OCI-LY3 (cell line): ENCODE results near the gene MCAM.

ENCODE experiments used
- H2AFZ ChIP-seq: fragments of 200-600, 300-600 bp; shearing (Covaris generic); 2 replicates; pipeline ENCODE4 v1.6.0; 2014; ENCODE audit warnings: antibody characterized with exemption, low read depth, low read length
- H3K27ac ChIP-seq: fragments of 200-600, 300-600 bp; sonication (generic); 2 replicates; pipeline ENCODE4 v1.5.1; 2014; ENCODE audit warnings: mild to moderate bottlenecking, low read length, moderate library complexity, mixed read lengths
- H3K27me3 ChIP-seq: fragments of 200-600, 300-600 bp; sonication (generic); 2 replicates; pipeline ENCODE4 v1.6.1; 2014; ENCODE audit warnings: low read depth, low read length, mixed read lengths
- H3K36me3 ChIP-seq: fragments of 200-600, 300-600 bp; sonication (generic); replicated peaks from 2 replicates; pipeline ENCODE3; 2014; ENCODE audit warnings: low read depth, low read length, mixed read lengths
- H3K4me1 ChIP-seq: fragments of 300-600, 200-600 bp; sonication (generic); 2 replicates; pipeline ENCODE4 v1.6.1; 2014; ENCODE audit warnings: low read length, mixed read lengths
- H3K4me2 ChIP-seq: fragments of 200-600, 300-600 bp; sonication (generic); 2 replicates; pipeline ENCODE4 v1.6.1; 2014; ENCODE audit warnings: low read length, mixed read lengths
- H3K4me3 ChIP-seq: fragments of 300-600, 200-600 bp; sonication (generic); 2 replicates; pipeline ENCODE4 v1.5.1; 2014; ENCODE audit warnings: antibody characterized with exemption, mild to moderate bottlenecking, low read length, moderate library complexity
- H3K79me2 ChIP-seq: fragments of 300-600, 200-600 bp; shearing (Covaris generic); 2 replicates; pipeline ENCODE4 v1.6.1; 2014; ENCODE audit warnings: mild to moderate bottlenecking, low read length, mixed read lengths
- H3K9ac ChIP-seq: fragments of 300-600, 200-600 bp; shearing (Covaris generic); 2 replicates; pipeline ENCODE4 v1.6.0; 2014; ENCODE audit warnings: mild to moderate bottlenecking, low read length, moderate library complexity
- H3K9me3 ChIP-seq: fragments of 200-600, 300-600 bp; shearing (Covaris generic); 2 replicates; pipeline ENCODE4 v1.6.1; 2014; ENCODE audit warnings: low read length, mixed read lengths; ENCODE audit not compliant: insufficient read depth
- H4K20me1 ChIP-seq: fragments of 200-600, 300-600 bp; sonication (generic); 2 replicates; pipeline ENCODE4 v1.6.1; 2016; ENCODE audit warnings: low read length, mixed read lengths; ENCODE audit not compliant: insufficient read depth
- CTCF ChIP-seq: fragments of 200-600, 300-600 bp; sonication (generic); IDR thresholded peaks from 2 replicates; pipeline ENCODE4 v1.5.1; 2014; ENCODE audit warnings: antibody characterized with exemption, low read length, low read depth
- EZH2phosphoT487 ChIP-seq: fragments of 200-600 bp; shearing (Covaris generic); IDR thresholded peaks from 2 replicates; pipeline ENCODE4 v1.6.1; 2018; ENCODE audit warnings: antibody characterized with exemption, mixed run types, low read depth

Gene MCAM

DNA sequence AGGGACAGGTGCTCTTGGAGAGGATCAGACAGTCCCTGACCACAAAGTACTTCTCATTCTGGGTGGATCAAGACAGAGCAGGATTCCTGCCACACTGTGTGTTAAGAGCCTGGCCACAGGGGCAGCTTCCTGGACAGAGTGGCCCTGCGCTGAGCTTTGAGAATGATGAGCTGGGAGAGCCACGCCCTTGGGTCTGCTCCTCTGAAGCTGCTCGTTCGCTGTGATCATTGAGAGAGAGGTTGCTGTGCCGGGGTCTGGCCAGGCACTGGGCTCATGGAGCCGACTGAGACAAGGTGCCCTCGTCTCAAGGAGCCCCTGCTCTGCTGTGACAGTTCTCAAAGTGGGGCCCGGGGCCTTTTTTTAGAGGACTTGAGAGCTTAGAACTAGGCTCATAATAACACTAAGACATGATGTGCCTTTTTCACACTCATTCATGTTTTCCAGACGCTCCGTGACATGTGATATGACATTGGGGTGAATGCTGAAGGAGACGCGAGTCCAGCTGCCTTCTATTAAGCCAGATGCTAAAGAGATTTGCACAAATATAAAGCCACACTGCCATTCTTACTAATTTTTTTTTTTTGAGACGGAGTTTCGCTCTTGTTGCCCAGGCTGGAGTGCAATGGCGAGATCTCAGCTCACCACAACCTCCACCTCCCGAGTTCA lies 31.1 kb upstream of the MCAM start:
- H3K4me3 ChIP-seq: no peak overlapping the region
- no peaks in the 10 kb centered on the region for H3K9me3 ChIP-seq
- H3K27ac ChIP-seq: no peak overlapping the region
- peaks cover 11% of the 10 kb centered on the region for H3K27me3 ChIP-seq
- TF ChIP-seq CTCF (no peak), EZH2phosphoT487 (no peak)
- no peaks in the 10 kb centered on the region for H3K79me2 ChIP-seq
- H3K9ac ChIP-seq: no peak overlapping the region
- no peaks in the 10 kb centered on the region for H4K20me1 ChIP-seq
- H3K4me1 ChIP-seq: no peaks in the 10 kb centered on the region
- H3K4me2 ChIP-seq: no peak overlapping the region
- H2AFZ ChIP-seq: no peak overlapping the region
- no peaks in the 10 kb centered on the region for H3K36me3 ChIP-seq

- H3K27ac ChIP-seq: no peak overlapping the region
- H3K4me2 ChIP-seq: no peak overlapping the region
- no peaks in the 10 kb centered on the region for H3K36me3 ChIP-seq
- H3K27me3 ChIP-seq: peaks cover 14% of the 10 kb centered on the region
- H3K4me1 ChIP-seq: no peaks in the 10 kb centered on the region
- H3K4me3 ChIP-seq: no peak overlapping the region
- no peaks in the 10 kb centered on the region for H3K79me2 ChIP-seq
- H4K20me1 ChIP-seq: no peaks in the 10 kb centered on the region
- no peak for TF ChIP-seq EZH2phosphoT487
- TF ChIP-seq CTCF: no peak
- no peak overlapping the region for H2AFZ ChIP-seq
- H3K9ac ChIP-seq: no peak overlapping the region
- H3K9me3 ChIP-seq: no peaks in the 10 kb centered on the region
These were observed 30.3 kb upstream of the MCAM start for GRCh38 chr11:119347242-119347641.

DNA sequence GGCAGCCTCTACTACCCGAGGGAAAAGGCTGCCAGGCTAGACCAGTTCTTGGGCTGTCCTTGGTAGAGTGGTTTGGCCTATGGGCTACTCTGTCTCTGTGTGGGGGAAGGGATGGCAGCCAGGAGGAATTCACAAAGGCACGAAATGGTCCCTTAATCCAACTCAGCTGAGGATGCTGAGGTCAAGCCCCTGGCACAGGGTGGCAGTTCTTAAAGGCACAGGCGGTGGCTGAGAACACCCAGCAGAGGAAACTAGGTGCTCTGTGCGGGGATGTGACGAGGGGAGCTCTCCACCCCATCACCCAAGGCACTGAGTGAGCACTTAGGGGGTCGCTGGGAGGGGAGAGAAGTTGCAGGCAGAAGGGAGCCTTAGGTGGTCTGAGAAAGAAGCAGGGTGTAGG lies 29.7 kb upstream of the MCAM start, which contains the start of gene MFRP:
TSS of gene MFRP (minus strand) at position 101 of the 400 bp plus-strand sequence. CDS start 192 bp downstream, outside the sequence.
- Histone ChIP-seq H3K4me3 (no peak within 1 kb of the TSS), H3K79me2 (no peaks in the 10 kb centered on the region), H3K36me3 (no peaks in the 10 kb centered on the region), H3K27me3 (peaks cover 14% of the 10 kb centered on the region), H3K4me1 (no peaks in the 10 kb centered on the region), H2AFZ (no peak within 1 kb of the TSS), H4K20me1 (no peaks in the 10 kb centered on the region), H3K9me3 (no peaks in the 10 kb centered on the region), H3K9ac (no peak within 1 kb of the TSS), H3K27ac (no peak within 1 kb of the TSS), H3K4me2 (no peak within 1 kb of the TSS)
- TF ChIP-seq CTCF: no peak
- no peak for TF ChIP-seq EZH2phosphoT487

DNA sequence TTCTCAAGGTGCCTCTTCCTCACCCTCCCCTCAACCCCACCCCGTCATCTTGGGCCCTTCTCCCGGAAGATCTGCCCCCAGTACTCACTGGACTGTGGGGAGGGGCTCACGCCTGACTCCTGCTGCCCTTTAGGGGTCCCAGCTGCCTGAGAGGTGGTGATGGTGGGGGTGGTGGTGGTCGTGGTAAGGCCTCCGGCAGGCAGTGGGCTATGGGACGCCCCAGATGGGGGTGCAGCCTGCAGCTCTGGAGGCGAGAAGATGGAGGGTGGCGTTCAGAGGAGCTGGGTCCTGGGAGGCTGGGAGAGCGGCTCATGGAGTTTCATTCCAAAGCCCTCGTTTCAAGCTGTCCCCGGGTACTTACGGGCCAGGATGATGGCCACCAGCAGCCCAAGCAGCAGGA lies 28.8 kb upstream of the MCAM start:
- Histone ChIP-seq H3K79me2 (no peaks in the 10 kb centered on the region), H4K20me1 (no peaks in the 10 kb centered on the region), H3K36me3 (no peaks in the 10 kb centered on the region), H3K27ac (no peak overlapping the region), H3K4me3 (no peak overlapping the region), H3K27me3 (peaks cover 10% of the 10 kb centered on the region), H3K9me3 (no peaks in the 10 kb centered on the region), H2AFZ (no peak overlapping the region), H3K4me1 (no peaks in the 10 kb centered on the region), H3K9ac (no peak overlapping the region), H3K4me2 (no peak overlapping the region)
- TF ChIP-seq EZH2phosphoT487: no peak
- TF ChIP-seq CTCF: no peak
